ENCODE data around the gene BOD1L2. TPM values are rescaled to one million over a fixed set of nuclear protein-coding genes. Genes with fewer than 3 reads are reported as not detected.

Gene BOD1L2
- total RNA-seq, 4 donors from 2014 or later, result not detected

GRCh38 chr18:57185434-57185833, 38.5 kb downstream of the BOD1L2 start:
- TF ChIP-seq, protein P1, sequence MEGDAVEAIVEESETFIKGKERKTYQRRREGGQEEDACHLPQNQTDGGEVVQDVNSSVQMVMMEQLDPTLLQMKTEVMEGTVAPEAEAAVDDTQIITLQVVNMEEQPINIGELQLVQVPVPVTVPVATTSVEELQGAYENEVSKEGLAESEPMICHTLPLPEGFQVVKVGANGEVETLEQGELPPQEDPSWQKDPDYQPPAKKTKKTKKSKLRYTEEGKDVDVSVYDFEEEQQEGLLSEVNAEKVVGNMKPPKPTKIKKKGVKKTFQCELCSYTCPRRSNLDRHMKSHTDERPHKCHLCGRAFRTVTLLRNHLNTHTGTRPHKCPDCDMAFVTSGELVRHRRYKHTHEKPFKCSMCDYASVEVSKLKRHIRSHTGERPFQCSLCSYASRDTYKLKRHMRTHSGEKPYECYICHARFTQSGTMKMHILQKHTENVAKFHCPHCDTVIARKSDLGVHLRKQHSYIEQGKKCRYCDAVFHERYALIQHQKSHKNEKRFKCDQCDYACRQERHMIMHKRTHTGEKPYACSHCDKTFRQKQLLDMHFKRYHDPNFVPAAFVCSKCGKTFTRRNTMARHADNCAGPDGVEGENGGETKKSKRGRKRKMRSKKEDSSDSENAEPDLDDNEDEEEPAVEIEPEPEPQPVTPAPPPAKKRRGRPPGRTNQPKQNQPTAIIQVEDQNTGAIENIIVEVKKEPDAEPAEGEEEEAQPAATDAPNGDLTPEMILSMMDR (IDR thresholded peaks at IDR 0.05), result no peak
- ATAC-seq (ENCODE audit: low FRiP score), result no peak

GRCh38 chr18:57188851-57189557, 42.1 kb downstream of the BOD1L2 start:
- DNase-seq (ENCODE audit: low spot score) (no peak), ATAC-seq (ENCODE audit: low FRiP score) (no peak)
- TF ChIP-seq, protein P1 (IDR thresholded peaks at IDR 0.05), result no peak

More at GRCh38 chr18:57185434-57185833, 38.5 kb downstream of the BOD1L2 start:
- no peak for DNase-seq (ENCODE audit: low spot score)

DNA sequence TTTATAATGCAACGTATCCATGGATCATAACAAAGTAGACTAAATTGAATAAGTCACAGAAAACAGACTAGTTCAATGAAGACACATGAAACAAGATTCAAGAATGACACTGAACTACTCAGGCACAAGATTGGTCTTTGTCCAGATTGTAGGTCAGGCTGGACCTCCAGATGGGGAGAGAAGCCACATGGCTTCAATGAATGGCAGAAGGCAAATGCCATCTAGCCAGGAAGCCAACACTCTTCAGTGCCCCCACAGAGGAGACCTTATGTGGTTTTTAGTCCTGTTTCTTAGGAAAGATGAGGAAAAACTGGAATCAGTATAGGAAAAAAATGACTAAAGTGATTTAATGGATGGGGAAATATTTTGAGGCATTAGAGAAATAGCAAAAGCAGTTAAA, 43.1 kb downstream of the BOD1L2 start:
- ATAC-seq (ENCODE audit: low FRiP score) (no peak), DNase-seq (ENCODE audit: low spot score) (no peak)

DNA sequence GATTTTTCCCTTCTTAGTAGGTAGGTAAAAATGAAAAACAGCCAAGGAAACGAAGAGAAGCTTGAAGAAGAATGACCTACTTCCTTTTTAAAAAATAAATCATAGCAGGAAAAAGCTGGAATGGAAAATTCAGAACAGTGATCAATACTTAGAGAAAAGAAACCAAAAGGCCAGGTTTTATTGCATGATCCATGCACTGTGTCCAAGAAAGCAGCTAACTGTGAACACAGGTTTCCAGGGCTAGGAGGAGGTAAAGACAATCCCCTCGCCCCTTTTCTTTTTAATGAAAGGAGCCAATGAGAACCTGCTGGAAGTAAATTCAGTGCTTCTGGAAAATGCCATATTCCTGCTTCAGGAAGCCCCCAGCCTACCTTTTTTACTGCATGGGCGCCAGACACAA, 47.2 kb downstream of the BOD1L2 start:
- no peak for DNase-seq (ENCODE audit: low spot score)
- TF ChIP-seq, protein P1 (IDR thresholded peaks at IDR 0.05), result no peak
- no peak for ATAC-seq (ENCODE audit: low FRiP score)

More for the DNA sequence above, 43.1 kb downstream of the BOD1L2 start:
- TF ChIP-seq, protein P1 (IDR thresholded peaks at IDR 0.05), result no peak

- TF ChIP-seq, protein P1 (IDR thresholded peaks at IDR 0.05), result no peak
- DNase-seq (ENCODE audit: low spot score), result no peak
- ATAC-seq (ENCODE audit: low FRiP score), result no peak
Measured at GRCh38 chr18:57194622-57195021, 47.7 kb downstream of the BOD1L2 start.

GRCh38 chr18:57195341-57195740, 48.5 kb downstream of the BOD1L2 start:
- TF ChIP-seq, protein P1 (IDR thresholded peaks at IDR 0.05), result no peak
- DNase-seq (ENCODE audit: low spot score) (no peak), ATAC-seq (ENCODE audit: low FRiP score) (no peak)

- DNase-seq (ENCODE audit: low spot score) (no peak), ATAC-seq (ENCODE audit: low FRiP score) (no peak)
- TF ChIP-seq, protein P1 (IDR thresholded peaks at IDR 0.05), result no peak
Measured at GRCh38 chr18:57197261-57197660, 50.4 kb downstream of the BOD1L2 start.

All from omental fat pad (tissue), 4 donors.